AG04449 (cell line): ENCODE data around the gene GGPS1.

Experiments
- CTCF ChIA-PET: fragments of 350-600 bp; formaldehyde crosslinking; extraction: SDS; loops from one replicate; lab custom pipeline; 2021; ENCODE audit warnings: antibody characterized with exemption; lab: Yijun Ruan, JAX
- POLR2A ChIA-PET: fragments of 400-600, 350-600 bp; formaldehyde crosslinking; extraction: SDS; loops from one replicate; lab custom pipeline; 2020; ENCODE audit warnings: antibody characterized with exemption, inconsistent platforms; lab: Yijun Ruan, JAX
- DNase-seq: peaks from one replicate; pipeline ENCODE4 v3.0.0-alpha.2; 2010; ENCODE audit warnings: low read depth, low spot score
- H3K4me3 ChIP-seq: 2 replicates; pipeline ENCODE4 v1.5.1; 2011; ENCODE audit warnings: low read depth, mild to moderate bottlenecking, control low read depth, low read length
- CTCF ChIP-seq: IDR thresholded peaks from one replicate; pipeline ENCODE4 v1.5.1; 2011; ENCODE audit warnings: mild to moderate bottlenecking, moderate library complexity, low read length, control low read depth, inconsistent platforms; ENCODE audit not compliant: insufficient read depth; ENCODE audit errors: missing control alignments

The GGPS1 gene

DNA sequence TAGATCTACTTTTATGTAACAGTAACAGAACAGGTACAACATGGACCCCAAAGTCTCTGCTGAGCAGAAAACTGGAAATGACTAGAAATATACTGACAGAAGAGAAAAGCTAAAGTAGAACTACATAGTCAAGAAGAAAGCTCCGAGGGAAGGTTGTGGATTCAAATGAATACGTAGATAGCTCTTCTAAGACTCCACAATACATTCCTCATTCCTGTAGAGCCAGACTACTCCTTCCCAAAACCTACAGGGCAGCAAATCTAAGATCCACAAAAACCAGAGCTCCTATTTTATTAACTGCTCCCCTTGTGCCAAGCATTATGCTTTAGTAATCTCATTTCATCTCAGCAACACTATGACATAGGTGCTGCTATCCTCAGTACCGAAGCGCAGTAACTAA lies 35.6 kb upstream of the GGPS1 start:
- no peak overlapping the region for H3K4me3 ChIP-seq
- DNase-seq = no peak
- no peak for TF ChIP-seq CTCF
- CTCF ChIA-PET = no interaction called here
- POLR2A ChIA-PET = no interaction called here

- ChIA-PET POLR2A (no interaction called here), CTCF (no interaction called here)
- DNase-seq = no peak
- no peak overlapping the region for H3K4me3 ChIP-seq
- TF ChIP-seq CTCF = no peak
These were observed 34.9 kb upstream of the GGPS1 start for GRCh38 chr1:235293322-235293942.

GRCh38 chr1:235295902-235296350 lies 32.4 kb upstream of the GGPS1 start:
- ChIA-PET CTCF (no interaction called here), POLR2A (no interaction called here)
- no peak for TF ChIP-seq CTCF
- DNase-seq = peak; percentile 5
- H3K4me3 ChIP-seq = no peak overlapping the region

GRCh38 chr1:235296729-235297128 lies 31.6 kb upstream of the GGPS1 start:
- ChIA-PET POLR2A (no interaction called here), CTCF (no interaction called here)
- H3K4me3 ChIP-seq = no peak overlapping the region
- no peak for DNase-seq
- no peak for TF ChIP-seq CTCF

DNA sequence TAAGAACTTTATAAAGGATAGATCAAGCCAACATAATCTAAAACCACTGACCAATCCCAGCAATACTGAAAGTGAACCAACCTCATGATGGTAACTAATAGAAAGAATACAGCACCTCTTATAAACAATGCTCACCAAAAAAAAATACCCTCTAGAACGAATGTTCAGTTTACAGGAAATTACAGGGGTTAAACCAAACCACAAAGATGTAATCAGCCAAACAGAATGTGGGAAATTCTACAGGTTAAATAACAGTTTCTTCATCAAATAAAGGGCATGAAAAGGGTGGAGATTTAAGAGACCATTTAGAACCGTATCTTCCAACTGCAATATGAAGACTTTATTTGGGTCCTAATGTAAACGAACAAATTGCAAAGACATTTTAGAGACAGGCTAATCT lies 30.8 kb upstream of the GGPS1 start:
- ChIA-PET CTCF (no interaction called here), POLR2A (no interaction called here)

GRCh38 chr1:235298758-235299157 lies 29.6 kb upstream of the GGPS1 start:
- H3K4me3 ChIP-seq = no peak overlapping the region
- ChIA-PET CTCF (interaction anchor here (0.6 kb wide), 1 partner anchor 15 kb away, joined by 3 read pairs; no protein-coding TSS in a partner anchor), POLR2A (no interaction called here)
- no peak for TF ChIP-seq CTCF
- DNase-seq = no peak

More for the DNA sequence above, 30.8 kb upstream of the GGPS1 start:
- TF ChIP-seq CTCF = no peak
- H3K4me3 ChIP-seq = no peak overlapping the region
- no peak for DNase-seq
